Transverse colon (tissue), 4 donors: ENCODE measurements around the gene KRTAP4-3. TPM values are rescaled to one million over a fixed set of nuclear protein-coding genes. Genes with fewer than 3 reads are reported as not detected.

Experiments used
- DNase-seq: peaks from one replicate; pipeline ENCODE4 v3.0.0-alpha.2; 2019
- H3K27ac ChIP-seq, 4 donors: fragments of 200-600 bp; sonication (generic); 2 replicates each; pipeline ENCODE4 v1.5.1; 2016 to 2018; ENCODE audit warnings: inconsistent platforms in 4 of 4
- H3K27me3 ChIP-seq: fragments of 200-600 bp; sonication (generic); 2 replicates; pipeline ENCODE4 v1.5.1; 2017; ENCODE audit warnings: inconsistent platforms
- H3K36me3 ChIP-seq, 4 donors: fragments of 200-600 bp; sonication (generic); 2 replicates each; pipeline ENCODE4 v1.5.1; 2017 to 2019; ENCODE audit warnings: inconsistent platforms in 4 of 4
- H3K4me1 ChIP-seq, 4 donors: fragments of 200-600 bp; sonication (generic); 2 replicates each; pipeline ENCODE4 v1.5.1; 2017 to 2020; ENCODE audit warnings: inconsistent platforms in 4 of 4
- H3K4me3 ChIP-seq, 4 donors: fragments of 200-600 bp; sonication (generic); 1 replicate in 1 of 4; 2 replicates in 3 of 4; pipeline versions ENCODE4 v1.5.1 to v1.6.1; 2017 to 2019; ENCODE audit warnings: inconsistent platforms in 4 of 4
- H3K9me3 ChIP-seq, 2 donors: fragments of 200-600 bp; sonication (generic); 2 replicates each; pipeline ENCODE4 v1.5.1; 2017 to 2019; ENCODE audit warnings: inconsistent platforms in 2 of 2
- EP300 ChIP-seq: sonication (generic); formaldehyde crosslinking; IDR thresholded peaks from one replicate; pipeline ENCODE4 v1.6.1; 2017; ENCODE audit warnings: antibody characterized with exemption, low read depth
- POLR2A ChIP-seq: fragments of 450-650 bp; IDR thresholded peaks from one replicate; pipeline ENCODE4 v1.6.1; 2016; ENCODE audit warnings: antibody characterized with exemption, mild to moderate bottlenecking, moderate library complexity
- POLR2AphosphoS5 ChIP-seq, 3 donors: sonication (generic); formaldehyde crosslinking; IDR thresholded peaks; one replicate each; pipeline ENCODE4 v1.6.1; 2016; ENCODE audit warnings: antibody characterized with exemption in 3 of 3
- WGBS, 2 donors: methylation state at CpG; one replicate each; pipeline ENCODE4 v1.1.5; 2018; ENCODE audit warnings: low coverage in 1 of 2; 5-methylcytosine and 5-hydroxymethylcytosine counted together
- in situ Hi-C, 4 donors: fragments of 200-750 bp; cut with MboI; loops; one replicate each; pipeline versions ENCODE4 v1.15.0 to v1.15.1; 2017; ENCODE audit warnings: low sequenced_read_pairs in 3 of 4, low pct_ligation_motif_present in 1 of 4, low pct_unique_long_range_greater_than_20kb in 1 of 4
- intact Hi-C: fragments of 100-400 bp; cut with DNase I; formaldehyde crosslinking; loops from one replicate; pipeline ENCODE4 v1.15.1; 2023; ENCODE audit warnings: low total_unique reads
- total RNA-seq, 4 donors: library from RNA; depleted of rRNA; stranded (reverse); fragments of >200 nt; gene quantifications; one replicate each; pipeline ENCODE4 v1.1.0, GENCODE V29; 2016
- TF ChIP-seq, protein P1 (sequence below), 5 experiments: fragments of 200-600 bp in 3 of 5; fragments of 450-650 bp in 2 of 5; sonication (generic) in 3 of 5; IDR thresholded peaks; 1 replicate in 2 of 5; 2 replicates in 3 of 5; pipeline ENCODE4 v1.5.1; 2016 to 2017; ENCODE audit warnings: antibody characterized with exemption in 5 of 5, inconsistent platforms in 3 of 5, mild to moderate bottlenecking in 2 of 5, moderate library complexity in 1 of 5

The KRTAP4-3 gene
- total RNA-seq, 4 donors from 2014 or later = not detected

DNA sequence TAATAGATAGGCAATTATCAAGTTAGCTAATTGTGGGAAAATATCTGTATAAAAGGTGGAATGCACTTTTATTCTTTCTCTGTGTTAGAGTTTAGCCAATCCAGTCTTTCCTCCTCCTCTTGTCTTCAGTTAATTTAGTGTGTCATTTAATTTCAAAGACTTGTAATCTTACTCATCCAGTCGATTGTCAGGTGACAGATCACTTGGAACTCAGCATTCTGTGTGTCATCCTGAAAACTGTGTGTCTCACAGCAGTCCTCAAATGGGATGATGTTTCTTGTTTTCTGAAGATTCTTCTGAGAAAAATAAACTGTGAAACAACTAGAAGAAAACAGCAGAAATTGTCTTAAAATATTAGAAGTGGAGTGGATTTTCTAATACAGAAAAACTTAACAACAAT, 17.0 kb upstream of the KRTAP4-3 start:
- no peak overlapping the region for H3K4me3 ChIP-seq
- no peaks in the 10 kb centered on the region for H3K9me3 ChIP-seq
- H3K4me1 ChIP-seq = peaks cover 0 to 13% (median 0%) of the 10 kb centered on the region in 4 donors
- 42 to 50% methylated on average over 1 of the region's 1 CpG for WGBS, 2 donors
- H3K27ac ChIP-seq = no peak overlapping the region
- intact Hi-C loops (no loop called here), in situ Hi-C loops (no loop called here)
- H3K36me3 ChIP-seq = no peaks in the 10 kb centered on the region
- DNase-seq = no peak
- TF ChIP-seq, protein P1, sequence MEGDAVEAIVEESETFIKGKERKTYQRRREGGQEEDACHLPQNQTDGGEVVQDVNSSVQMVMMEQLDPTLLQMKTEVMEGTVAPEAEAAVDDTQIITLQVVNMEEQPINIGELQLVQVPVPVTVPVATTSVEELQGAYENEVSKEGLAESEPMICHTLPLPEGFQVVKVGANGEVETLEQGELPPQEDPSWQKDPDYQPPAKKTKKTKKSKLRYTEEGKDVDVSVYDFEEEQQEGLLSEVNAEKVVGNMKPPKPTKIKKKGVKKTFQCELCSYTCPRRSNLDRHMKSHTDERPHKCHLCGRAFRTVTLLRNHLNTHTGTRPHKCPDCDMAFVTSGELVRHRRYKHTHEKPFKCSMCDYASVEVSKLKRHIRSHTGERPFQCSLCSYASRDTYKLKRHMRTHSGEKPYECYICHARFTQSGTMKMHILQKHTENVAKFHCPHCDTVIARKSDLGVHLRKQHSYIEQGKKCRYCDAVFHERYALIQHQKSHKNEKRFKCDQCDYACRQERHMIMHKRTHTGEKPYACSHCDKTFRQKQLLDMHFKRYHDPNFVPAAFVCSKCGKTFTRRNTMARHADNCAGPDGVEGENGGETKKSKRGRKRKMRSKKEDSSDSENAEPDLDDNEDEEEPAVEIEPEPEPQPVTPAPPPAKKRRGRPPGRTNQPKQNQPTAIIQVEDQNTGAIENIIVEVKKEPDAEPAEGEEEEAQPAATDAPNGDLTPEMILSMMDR (IDR thresholded peaks at IDR 0.05) = no peak
- TF ChIP-seq POLR2AphosphoS5 (IDR thresholded peaks at IDR 0.05) = no peak
- TF ChIP-seq POLR2A = no peak
- TF ChIP-seq EP300 = no peak
- peaks cover 19% of the 10 kb centered on the region for H3K27me3 ChIP-seq

DNA sequence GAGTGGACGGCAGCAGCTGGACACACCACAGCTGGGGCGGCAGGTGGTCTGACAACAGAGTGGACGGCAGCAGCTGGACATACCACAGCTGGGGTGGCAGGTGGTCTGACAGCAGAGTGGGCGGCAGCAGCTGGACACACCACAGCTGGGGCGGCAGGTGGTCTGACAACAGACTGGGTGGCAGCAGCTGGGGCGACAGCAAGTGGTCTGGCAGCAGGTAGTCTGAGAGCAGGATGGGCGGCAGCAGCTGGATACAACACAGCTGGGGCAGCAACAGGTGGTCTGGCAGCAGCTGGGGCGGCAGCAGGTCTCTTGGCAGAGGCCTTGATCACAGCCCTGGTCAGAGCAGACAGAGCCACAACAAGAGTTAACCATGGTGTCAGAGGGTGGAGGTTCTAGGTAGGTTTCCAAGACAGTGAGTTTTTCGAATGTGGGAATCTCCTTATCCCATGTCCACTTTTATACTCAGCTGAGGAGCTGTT, 16.5 kb upstream of the KRTAP4-3 start, which contains the start of gene KRTAP4-1:
TSS of gene KRTAP4-1 (minus strand) at position 432 of the 482 bp plus-strand sequence. CDS start at position 375, 57 bp downstream.
- intact Hi-C loops = no loop called here
- DNase-seq = no peak
- H3K36me3 ChIP-seq = no peaks in the 10 kb centered on the region
- H3K4me3 ChIP-seq = no peak within 1 kb of the TSS
- in situ Hi-C loops = no loop called here
- 0 to 67% methylated on average over 1 to 8 of the region's 9 CpGs for WGBS, 2 donors
- H3K27ac ChIP-seq = no peak within 1 kb of the TSS
- H3K27me3 ChIP-seq = peaks cover 19% of the 10 kb centered on the region
- no peak for TF ChIP-seq POLR2A
- no peak for TF ChIP-seq POLR2AphosphoS5 (IDR thresholded peaks at IDR 0.05)
- TF ChIP-seq, protein P1 (IDR thresholded peaks at IDR 0.05) = no peak
- TF ChIP-seq EP300 = no peak
- H3K4me1 ChIP-seq = peaks cover 0 to 13% (median 0%) of the 10 kb centered on the region in 4 donors
- no peaks in the 10 kb centered on the region for H3K9me3 ChIP-seq

DNA sequence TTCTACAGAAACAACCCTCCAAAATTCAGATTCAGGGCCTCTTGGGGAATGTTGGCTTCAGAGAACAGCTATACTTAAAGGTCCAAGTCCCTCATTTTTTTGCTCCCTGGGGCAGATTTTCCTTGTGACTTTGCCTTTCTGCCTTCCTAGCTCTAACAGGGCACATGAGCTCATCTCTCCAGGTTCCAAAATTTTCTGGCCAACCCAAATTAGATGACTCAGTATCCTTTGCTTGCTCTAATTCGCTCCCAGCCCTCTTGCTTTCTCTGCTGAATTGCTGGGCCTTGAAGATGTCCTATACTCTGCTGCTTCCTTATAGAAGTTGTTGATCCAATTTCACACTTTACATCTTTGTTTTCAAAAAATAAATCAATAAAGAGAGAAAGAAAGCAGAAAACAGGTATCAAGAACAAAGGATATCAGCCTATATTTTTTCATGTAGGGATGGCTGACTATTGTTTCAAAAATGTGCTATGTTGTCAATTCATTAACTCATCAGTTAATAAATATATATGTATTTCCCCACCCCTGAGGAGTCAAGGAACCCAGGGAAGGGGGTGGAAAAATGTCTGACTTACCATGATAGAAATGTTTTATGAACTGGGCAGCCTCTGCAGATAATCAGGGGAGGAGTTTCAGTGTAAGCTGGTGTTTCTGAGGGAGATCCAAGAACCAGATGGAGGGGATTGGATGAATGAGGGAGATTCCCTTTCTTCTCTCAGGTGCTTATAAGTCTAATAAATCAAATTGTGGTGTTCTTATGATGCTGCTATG, 11.0 kb upstream of the KRTAP4-3 start:
- peaks cover 0 to 13% (median 0%) of the 10 kb centered on the region in 4 donors for H3K4me1 ChIP-seq
- intact Hi-C loops = no loop called here
- H3K36me3 ChIP-seq = no peaks in the 10 kb centered on the region
- no peaks in the 10 kb centered on the region for H3K9me3 ChIP-seq
- TF ChIP-seq POLR2AphosphoS5 (IDR thresholded peaks at IDR 0.05) (no peak), EP300 (no peak), POLR2A (no peak)
- TF ChIP-seq, protein P1 (IDR thresholded peaks at IDR 0.05) = no peak
- peaks cover 18% of the 10 kb centered on the region for H3K27me3 ChIP-seq
- 79 to 100% methylated on average over 1 of the region's 1 CpG for WGBS, 2 donors
- DNase-seq = no peak
- no peak overlapping the region for H3K27ac ChIP-seq
- no peak overlapping the region for H3K4me3 ChIP-seq
- in situ Hi-C loops = no loop called here

DNA sequence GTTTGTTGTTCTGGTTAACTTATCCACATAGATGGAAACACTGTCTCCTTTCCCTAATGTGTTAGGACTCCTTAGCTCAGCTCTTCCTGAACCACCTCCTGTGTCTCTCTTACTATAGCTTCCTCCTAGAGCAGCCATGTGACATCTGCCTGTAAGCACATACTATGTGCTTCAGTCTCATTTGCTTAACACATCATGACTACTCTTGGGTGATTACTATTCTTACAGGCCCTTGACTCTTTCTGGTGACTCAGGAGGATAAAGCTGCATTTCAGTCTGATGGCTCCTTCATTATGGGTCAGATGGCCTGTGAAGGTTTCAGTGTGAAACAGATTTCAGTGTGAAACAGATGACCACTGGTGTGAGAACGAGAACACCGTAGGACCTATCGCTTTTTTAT, 10.3 kb upstream of the KRTAP4-3 start:
- TF ChIP-seq EP300 (no peak), POLR2AphosphoS5 (IDR thresholded peaks at IDR 0.05) (no peak), POLR2A (no peak)
- TF ChIP-seq, protein P1 (IDR thresholded peaks at IDR 0.05) = no peak
- 90 to 93% methylated on average over 3 of the region's 3 CpGs for WGBS, 2 donors
- Histone ChIP-seq H3K9me3 (no peaks in the 10 kb centered on the region), H3K4me1 (peaks cover 0 to 12% (median 0%) of the 10 kb centered on the region in 4 donors), H3K36me3 (no peaks in the 10 kb centered on the region), H3K27me3 (peaks cover 18% of the 10 kb centered on the region), H3K4me3 (no peak overlapping the region), H3K27ac (no peak overlapping the region)
- no peak for DNase-seq
- intact Hi-C loops (no loop called here), in situ Hi-C loops (no loop called here)
